Neuron (in vitro differentiated cells): Measurements from ENCODE around the gene MGLL.

ENCODE experiments used
- H2AFZ ChIP-seq: one replicate; pipeline ENCODE4 v1.6.1; 2013; ENCODE audit warnings: low read depth, mild to moderate bottlenecking, inconsistent platforms, low read length, moderate library complexity
- H3K27me3 ChIP-seq: one replicate; pipeline ENCODE4 v1.6.1; 2013; ENCODE audit warnings: low read length; ENCODE audit not compliant: insufficient read depth
- H3K36me3 ChIP-seq: one replicate; pipeline ENCODE4 v1.6.1; 2013; ENCODE audit warnings: low read length; ENCODE audit not compliant: insufficient read depth
- H3K4me1 ChIP-seq: one replicate; pipeline ENCODE4 v1.6.1; 2013; ENCODE audit warnings: low read length; ENCODE audit not compliant: insufficient read depth
- H3K4me3 ChIP-seq: 2 replicates; pipeline ENCODE4 v1.5.1; 2013; ENCODE audit warnings: mild to moderate bottlenecking, low read length, moderate library complexity
- H3K9me3 ChIP-seq: one replicate; pipeline ENCODE4 v1.6.1; 2013; ENCODE audit warnings: low read length

The MGLL gene

DNA sequence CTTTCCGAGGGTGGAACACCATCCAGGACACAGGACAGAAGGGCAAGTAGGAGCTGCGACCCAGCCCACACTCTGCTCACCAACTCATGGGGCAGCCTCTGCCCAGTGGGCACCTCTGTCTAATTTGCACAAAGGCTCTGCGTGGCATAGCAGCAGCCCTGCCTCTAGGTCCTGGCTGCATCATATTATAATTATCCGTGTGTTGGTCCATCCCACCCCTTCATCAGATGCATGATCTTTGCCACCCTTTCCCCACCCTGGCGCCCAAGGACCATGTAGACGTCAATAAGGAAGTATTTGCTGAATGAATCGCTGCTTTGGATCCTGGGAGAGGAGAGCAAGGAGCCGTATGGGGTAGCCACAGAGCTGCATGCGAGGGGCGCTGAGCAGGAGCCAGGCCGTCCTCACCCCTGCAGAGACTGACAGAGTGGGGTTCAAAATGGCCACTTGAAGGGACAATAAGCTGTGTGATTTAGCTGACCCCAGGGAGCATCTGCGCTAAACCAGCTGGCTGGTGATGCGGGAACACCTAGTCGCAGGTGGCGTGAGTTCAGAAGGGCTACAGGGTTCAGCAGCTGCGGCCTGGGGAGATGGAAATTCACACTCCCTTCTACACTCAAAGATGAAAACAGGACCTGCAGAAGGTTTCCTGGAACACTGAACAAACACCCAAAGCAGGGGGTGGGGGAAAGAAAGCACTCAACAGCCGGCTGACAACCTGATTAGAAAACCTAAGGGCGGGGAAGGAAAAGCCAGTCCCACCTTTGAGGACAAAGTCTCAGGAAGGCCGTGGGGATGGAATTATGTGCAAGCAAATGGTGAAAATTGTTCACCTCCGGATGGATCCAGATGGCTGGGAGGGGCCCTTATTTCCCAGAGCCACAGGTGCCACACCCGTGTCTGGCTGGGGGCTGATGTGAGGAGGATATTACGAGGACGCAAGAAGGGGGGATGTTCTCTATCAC lies 6.4 kb downstream of the MGLL start:
- H3K4me1 ChIP-seq = peaks cover 5% of the 10 kb centered on the region
- H2AFZ ChIP-seq = no peak overlapping the region
- peaks cover 27% of the 10 kb centered on the region for H3K27me3 ChIP-seq
- no peaks in the 10 kb centered on the region for H3K9me3 ChIP-seq
- no peaks in the 10 kb centered on the region for H3K36me3 ChIP-seq
- H3K4me3 ChIP-seq = no peak overlapping the region

DNA sequence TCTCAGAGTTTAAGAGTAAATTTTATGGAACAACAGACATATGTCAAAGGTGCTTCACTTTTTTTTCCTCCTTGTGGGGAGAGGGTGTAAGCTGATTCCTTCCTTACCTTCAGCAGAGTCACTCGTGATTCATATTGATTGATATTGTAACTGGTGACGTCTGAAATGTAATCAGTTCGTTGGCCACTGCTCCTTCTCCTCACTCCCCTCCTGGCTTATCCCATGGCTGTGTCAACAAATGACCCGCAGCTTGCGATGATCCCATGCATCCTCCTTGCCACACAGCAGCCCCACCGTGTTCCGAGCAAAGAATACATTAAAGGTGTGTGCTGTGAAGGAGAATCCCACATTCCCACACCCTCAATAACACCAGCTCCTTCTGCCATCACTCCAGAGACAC lies 7.3 kb downstream of the MGLL start:
- H2AFZ ChIP-seq = no peak overlapping the region
- H3K9me3 ChIP-seq = no peaks in the 10 kb centered on the region
- H3K4me3 ChIP-seq = no peak overlapping the region
- H3K36me3 ChIP-seq = no peaks in the 10 kb centered on the region
- H3K4me1 ChIP-seq = peaks cover 5% of the 10 kb centered on the region
- H3K27me3 ChIP-seq = peaks cover 18% of the 10 kb centered on the region

DNA sequence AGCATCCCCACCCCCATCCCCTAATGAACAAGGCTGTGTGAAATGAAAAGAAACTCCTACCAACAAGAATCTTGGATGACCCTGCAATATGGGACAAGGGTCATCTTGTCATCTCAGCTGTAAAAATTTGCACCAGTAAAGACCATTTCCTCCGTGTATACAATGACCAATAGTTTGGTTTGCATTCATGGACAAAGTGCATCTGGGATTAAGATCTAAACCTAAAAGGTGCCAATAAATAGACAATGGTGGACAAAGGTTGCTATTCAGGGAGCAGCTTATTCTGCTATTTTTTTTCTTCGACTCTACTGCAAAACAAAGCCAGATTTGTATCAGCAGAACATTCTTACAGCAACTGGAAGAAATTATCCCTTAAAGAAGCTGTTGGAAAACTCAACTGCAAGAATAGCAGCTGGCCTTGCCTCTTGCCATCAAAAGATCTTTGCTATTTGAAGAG lies 8.0 kb downstream of the MGLL start:
- Histone ChIP-seq H2AFZ (no peak overlapping the region), H3K4me1 (peaks cover 5% of the 10 kb centered on the region), H3K36me3 (no peaks in the 10 kb centered on the region), H3K9me3 (no peaks in the 10 kb centered on the region), H3K27me3 (peaks cover 14% of the 10 kb centered on the region), H3K4me3 (no peak overlapping the region)

DNA sequence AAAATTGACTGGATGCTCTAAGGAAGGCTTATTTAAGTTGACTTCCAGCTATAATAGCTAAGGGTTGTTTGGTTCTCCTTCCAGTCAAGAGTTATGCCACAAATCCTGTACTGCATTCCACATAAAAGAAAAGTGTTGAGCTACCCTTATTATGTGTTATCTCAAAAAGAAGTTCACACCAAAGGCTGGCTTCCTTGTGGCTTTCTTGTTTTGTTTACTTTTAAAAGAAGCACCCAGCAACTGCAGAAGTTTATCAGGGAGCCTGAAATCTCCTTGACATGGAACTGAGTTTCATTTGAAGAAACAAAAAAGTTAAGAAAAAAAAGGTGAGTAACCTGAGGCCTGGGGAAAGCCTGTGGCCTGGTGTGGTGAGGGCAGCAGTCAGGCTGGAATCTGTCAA lies 10.2 kb downstream of the MGLL start:
- H3K36me3 ChIP-seq = no peaks in the 10 kb centered on the region

DNA sequence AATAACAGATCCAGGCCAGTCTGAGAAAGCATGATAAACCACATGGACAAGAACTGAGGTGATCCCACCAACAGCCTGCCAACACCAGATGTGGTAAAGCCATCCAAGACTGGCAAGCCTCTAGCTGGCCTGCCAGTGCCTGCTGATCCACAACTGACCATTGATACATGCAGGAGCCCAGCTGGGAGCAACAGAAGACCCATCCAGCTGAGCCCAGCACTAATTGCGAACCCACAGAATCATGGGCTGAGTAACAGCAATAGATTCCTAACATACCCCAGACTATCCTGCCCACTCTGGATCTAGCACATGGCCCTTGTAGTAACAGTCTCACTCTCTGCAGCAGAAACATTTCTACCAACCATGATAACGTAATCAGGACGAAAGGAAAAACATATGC lies 10.6 kb downstream of the MGLL start:
- Histone ChIP-seq H3K27me3 (peaks cover 11% of the 10 kb centered on the region), H3K9me3 (no peaks in the 10 kb centered on the region), H2AFZ (no peak overlapping the region), H3K4me1 (peaks cover 5% of the 10 kb centered on the region), H3K4me3 (no peak overlapping the region), H3K36me3 (no peaks in the 10 kb centered on the region)

More for the DNA sequence above, 10.2 kb downstream of the MGLL start:
- Histone ChIP-seq H3K27me3 (peaks cover 14% of the 10 kb centered on the region), H3K9me3 (no peaks in the 10 kb centered on the region), H3K4me3 (no peak overlapping the region), H3K4me1 (peaks cover 5% of the 10 kb centered on the region), H2AFZ (no peak overlapping the region)

DNA sequence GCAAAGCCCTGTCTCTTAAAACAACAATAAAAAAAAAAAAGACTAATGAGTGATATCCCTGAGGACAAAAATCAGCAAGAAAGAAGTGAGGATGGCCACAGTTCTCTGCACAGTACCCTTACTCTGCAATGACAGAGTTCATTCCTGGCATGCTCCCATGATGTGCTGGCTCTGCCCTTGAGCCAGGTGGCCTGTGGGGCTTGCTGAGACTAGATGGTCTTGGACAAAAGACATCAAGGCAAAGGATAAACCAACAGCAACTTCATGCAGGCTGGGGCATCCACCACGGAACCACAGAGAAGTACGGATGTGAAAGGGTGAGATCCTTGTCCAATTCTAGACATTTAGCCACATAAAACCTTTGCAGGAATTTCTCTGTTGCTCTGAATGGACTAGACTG lies 12.7 kb downstream of the MGLL start:
- Histone ChIP-seq H3K9me3 (no peaks in the 10 kb centered on the region), H2AFZ (no peak overlapping the region), H3K4me3 (no peak overlapping the region), H3K4me1 (peaks cover 5% of the 10 kb centered on the region), H3K27me3 (peaks cover 3% of the 10 kb centered on the region), H3K36me3 (no peaks in the 10 kb centered on the region)

DNA sequence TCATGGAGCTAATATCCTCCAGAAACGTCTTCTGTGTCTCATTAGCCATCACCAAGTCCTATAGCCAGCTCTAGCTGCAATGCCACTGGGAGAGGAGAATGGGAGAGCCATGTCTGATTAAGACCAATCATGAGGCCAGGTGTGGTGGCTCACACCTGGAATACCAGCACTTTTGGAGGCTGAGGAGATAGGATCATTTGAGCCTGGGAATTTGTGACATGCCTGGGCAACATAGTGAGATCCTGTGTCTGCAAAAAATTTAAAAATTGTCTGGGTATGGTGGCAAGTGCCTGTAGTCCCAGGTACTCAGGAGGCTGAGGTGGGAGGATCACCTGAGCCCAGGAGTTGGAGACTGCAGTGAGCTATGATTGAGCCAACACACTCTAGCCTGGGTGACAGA lies 13.1 kb downstream of the MGLL start:
- peaks cover 3% of the 10 kb centered on the region for H3K27me3 ChIP-seq
- no peaks in the 10 kb centered on the region for H3K9me3 ChIP-seq
- H2AFZ ChIP-seq = no peak overlapping the region
- H3K36me3 ChIP-seq = no peaks in the 10 kb centered on the region
- H3K4me1 ChIP-seq = peaks cover 3% of the 10 kb centered on the region
- H3K4me3 ChIP-seq = no peak overlapping the region

DNA sequence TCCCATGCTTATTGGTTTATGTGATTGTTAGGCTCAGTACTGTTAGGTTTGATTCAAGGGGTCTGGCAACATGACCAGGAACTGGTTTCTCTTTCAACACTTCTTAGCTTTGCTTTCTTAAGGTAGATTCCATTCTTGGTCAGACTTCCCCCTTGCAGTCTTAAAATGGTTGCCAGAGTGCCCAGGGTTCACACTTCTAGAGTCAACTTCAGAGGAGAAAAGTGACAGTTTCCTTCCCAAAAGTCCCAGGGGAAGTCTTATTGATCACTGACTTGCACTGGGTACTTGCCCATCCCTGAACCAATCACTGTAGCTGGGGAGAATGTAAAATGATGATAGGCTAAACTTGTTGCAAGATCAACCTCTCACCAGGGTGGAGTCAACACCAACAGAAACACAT lies 14.1 kb downstream of the MGLL start:
- H3K4me3 ChIP-seq = no peak overlapping the region
- no peak overlapping the region for H2AFZ ChIP-seq
- H3K36me3 ChIP-seq = no peaks in the 10 kb centered on the region
- no peaks in the 10 kb centered on the region for H3K4me1 ChIP-seq
- H3K9me3 ChIP-seq = no peaks in the 10 kb centered on the region
- peaks cover 9% of the 10 kb centered on the region for H3K27me3 ChIP-seq

DNA sequence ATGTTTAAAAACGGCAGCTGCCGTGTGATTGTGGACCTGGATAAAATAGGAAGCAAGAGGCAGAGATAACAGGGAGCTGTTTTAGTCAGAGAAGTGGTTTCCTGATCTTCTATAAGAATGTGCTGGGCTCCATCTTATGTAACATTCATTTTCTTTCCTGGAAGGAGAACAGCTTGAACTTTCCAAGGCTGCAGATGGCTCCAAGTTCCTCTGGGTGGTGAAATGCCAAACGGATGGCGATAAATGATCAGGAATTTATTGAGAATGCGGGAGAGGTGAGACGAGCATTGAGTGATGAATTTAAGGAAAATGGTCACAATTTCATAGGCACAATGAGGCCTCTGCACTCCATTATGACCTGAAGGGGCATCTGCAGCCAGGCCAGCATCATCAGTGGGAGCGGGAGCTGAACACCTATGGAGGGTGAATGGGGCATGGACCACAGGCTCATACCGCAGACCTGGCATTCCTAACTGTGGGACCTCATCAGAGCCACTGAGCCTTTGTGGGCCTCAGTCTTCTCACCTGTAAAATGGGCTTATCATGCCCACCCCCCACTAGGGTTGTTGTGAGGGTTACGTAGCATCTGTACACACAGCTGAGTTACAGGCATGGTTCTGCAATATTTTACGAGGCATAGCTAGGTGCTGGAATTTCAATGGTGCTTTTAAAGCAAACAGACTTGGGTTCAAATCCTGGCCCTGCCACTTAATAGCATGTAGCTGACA lies 17.1 kb downstream of the MGLL start:
- H3K36me3 ChIP-seq = no peaks in the 10 kb centered on the region
- H2AFZ ChIP-seq = no peak overlapping the region
- peaks cover 6% of the 10 kb centered on the region for H3K27me3 ChIP-seq
- no peak overlapping the region for H3K4me3 ChIP-seq
- no peaks in the 10 kb centered on the region for H3K4me1 ChIP-seq
- no peaks in the 10 kb centered on the region for H3K9me3 ChIP-seq

DNA sequence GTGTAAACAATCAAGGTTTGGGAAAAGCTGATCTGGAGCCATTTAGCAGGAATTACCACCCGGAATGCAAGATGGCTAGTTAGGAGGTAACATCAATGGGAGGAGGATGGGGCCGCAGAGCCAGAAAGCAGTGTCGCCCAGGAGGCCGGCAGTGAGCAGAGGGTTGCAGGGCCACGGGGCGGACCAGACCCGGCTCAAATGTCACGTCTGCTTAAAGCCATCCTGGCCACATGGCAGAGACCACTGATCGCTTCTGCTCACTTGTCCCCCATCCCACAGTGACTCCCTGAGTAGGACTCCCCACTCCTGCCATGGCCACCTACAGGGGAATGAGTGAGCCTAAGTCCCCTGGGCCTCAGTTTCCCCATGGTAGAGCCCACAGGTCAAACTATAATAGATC lies 18.2 kb downstream of the MGLL start:
- no peaks in the 10 kb centered on the region for H3K9me3 ChIP-seq
- no peak overlapping the region for H3K4me3 ChIP-seq
- no peak overlapping the region for H2AFZ ChIP-seq
- H3K36me3 ChIP-seq = no peaks in the 10 kb centered on the region
- peaks cover 6% of the 10 kb centered on the region for H3K27me3 ChIP-seq
- no peaks in the 10 kb centered on the region for H3K4me1 ChIP-seq

DNA sequence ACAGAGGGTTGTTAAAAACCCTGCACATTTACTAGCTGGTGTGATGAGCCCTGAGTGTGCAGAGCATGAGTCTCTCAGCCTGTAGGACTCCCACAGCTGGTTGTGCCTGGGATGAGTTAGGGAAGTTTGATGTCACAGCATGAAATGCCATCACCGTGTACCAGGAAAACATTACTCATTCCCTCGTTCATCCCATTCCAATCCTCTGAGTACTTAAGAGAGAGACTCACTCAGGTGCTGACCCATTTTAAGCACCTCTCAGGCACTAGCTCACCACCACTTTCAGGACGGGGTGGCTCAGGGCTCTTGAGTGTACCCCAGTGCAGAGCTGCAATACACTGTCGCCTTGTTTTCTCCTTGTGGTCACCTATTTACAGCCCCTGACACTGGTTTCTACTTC lies 18.7 kb downstream of the MGLL start:
- Histone ChIP-seq H3K4me3 (no peak overlapping the region), H2AFZ (no peak overlapping the region), H3K27me3 (peaks cover 6% of the 10 kb centered on the region), H3K9me3 (no peaks in the 10 kb centered on the region), H3K4me1 (no peaks in the 10 kb centered on the region), H3K36me3 (no peaks in the 10 kb centered on the region)

DNA sequence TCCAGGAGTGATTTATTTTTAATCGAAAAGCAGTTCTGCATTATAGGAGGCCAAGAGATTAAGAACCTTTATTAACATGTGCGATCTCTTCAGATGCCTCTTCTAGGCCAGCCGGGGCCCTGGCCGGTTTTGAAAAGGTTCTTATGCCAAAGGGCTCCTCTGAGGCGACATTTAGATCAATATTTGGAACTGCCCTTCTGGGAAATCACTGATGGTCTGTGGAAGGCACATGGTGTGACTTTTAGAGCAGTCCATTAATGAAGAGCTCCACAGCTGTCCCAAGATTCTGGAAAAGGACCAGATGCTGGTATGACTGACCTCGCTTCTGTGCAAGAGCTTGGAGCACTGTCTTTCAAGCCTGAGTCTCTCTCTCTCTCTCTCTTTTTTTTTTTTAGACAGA lies 19.7 kb downstream of the MGLL start:
- H3K27me3 ChIP-seq = peaks cover 6% of the 10 kb centered on the region
- no peak overlapping the region for H2AFZ ChIP-seq
- H3K9me3 ChIP-seq = no peaks in the 10 kb centered on the region
- H3K36me3 ChIP-seq = no peaks in the 10 kb centered on the region
- no peak overlapping the region for H3K4me3 ChIP-seq
- no peaks in the 10 kb centered on the region for H3K4me1 ChIP-seq

DNA sequence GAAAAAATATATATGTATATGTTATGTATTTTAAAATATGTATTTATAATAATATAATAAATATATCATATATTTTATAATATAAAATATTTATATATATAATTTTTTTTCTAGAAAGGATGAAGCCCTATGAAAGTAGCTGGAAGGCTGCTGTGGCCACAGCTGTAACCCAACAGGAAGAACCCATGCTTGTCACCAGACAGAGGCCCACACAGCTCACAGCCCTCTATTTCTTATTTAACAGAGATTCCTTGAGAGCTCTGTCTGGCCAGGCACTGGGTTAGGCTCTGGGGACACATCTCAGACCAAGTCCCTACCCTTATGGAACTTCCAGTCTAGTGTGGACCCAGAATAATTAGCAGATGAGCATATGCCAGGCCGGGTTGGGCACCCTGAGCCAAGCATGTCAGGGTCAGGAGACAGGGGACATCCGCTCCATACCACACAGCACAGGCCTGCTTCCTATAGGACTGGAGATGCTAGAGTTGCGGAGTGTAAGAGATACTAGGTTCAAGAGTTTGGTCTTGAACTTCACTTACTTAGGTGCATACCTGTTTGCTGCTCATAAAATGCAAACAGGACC lies 20.5 kb downstream of the MGLL start:
- Histone ChIP-seq H3K4me3 (no peak overlapping the region), H3K27me3 (peaks cover 6% of the 10 kb centered on the region), H2AFZ (no peak overlapping the region), H3K4me1 (no peaks in the 10 kb centered on the region), H3K36me3 (no peaks in the 10 kb centered on the region), H3K9me3 (no peaks in the 10 kb centered on the region)
